GM21529 (cell line): ENCODE results near the gene MBTPS2.
"Not testable (repeated sequence)": the region's sequence is repeated elsewhere in the genome, so short reads cannot be mapped to it uniquely, and the experiment has no call there.

ENCODE experiments used
- ATAC-seq: cut with Tn5 transposase; IDR thresholded peaks from one replicate; pipeline ENCODE4 v1.9.1; 2021; ENCODE audit not compliant: unreplicated experiment

Gene MBTPS2

DNA sequence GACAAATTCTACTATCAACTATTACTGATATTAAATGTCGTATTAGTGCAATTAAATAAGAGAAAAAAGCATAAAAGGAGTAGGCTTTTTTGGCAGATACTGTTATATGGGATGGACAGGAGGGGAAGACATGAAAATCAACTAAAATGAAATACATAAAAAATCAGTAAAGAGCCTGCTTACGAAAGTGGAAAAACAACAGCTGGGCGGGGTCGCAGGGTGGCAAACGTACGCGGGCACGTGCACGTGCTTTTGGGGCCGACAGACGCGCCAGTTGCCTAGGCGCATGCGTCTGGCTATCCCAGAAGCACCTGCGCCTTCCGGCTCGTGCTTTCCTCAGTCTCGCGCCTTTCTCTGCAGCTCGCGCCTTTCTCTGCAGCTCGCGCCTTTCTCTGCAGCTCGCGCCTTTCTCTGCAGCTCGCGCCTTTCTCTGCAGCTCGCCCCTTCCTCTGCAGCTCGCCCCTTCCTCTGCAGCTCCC, 16.6 kb downstream of the MBTPS2 start, which contains the start of gene YY2:
TSS of gene YY2 (plus strand) at position 51 of the 479 bp plus-strand sequence. CDS start 498 bp downstream, outside the sequence.
- ATAC-seq: no peak

GRCh38 chrX:21856504-21856903, 17.1 kb downstream of the MBTPS2 start:
- no peak for ATAC-seq

DNA sequence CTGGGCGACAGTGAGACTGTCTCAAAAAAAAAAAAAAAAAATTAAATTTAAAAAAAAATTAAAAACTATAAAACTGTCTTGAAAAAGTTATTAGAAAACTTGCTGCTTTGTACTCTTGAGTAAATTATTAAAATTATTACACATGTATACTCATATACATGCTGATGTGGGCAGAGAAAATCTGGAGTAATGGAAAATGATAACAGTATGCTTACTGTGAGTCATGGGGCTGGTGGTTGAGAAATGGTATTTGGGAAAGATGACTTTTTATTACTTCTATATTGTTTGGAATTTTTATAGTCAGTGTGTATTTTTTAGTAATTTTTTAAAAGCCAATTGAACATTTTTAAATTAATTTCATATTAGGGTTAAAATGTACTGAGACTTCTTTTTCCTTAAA, 23.8 kb downstream of the MBTPS2 start:
- ATAC-seq: no peak

DNA sequence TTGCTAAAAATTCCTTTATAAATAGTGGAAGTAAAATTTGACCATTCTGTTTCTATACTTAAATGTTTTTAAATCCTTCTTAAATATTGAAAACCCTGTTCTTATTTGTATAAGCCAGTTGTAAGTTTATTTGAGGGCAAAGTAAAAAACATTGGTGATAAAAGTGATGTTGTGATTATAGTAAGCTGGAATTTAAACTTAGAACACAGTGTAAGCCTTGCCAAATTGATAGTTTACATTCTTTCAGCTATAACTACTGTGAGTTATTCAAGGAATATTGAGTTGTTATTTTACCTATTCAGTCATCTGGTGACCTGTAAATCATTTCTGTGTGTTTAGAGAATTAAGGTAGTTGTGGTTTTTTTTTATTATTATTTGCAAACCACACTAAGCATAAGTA, 26.0 kb downstream of the MBTPS2 start:
- no peak for ATAC-seq

DNA sequence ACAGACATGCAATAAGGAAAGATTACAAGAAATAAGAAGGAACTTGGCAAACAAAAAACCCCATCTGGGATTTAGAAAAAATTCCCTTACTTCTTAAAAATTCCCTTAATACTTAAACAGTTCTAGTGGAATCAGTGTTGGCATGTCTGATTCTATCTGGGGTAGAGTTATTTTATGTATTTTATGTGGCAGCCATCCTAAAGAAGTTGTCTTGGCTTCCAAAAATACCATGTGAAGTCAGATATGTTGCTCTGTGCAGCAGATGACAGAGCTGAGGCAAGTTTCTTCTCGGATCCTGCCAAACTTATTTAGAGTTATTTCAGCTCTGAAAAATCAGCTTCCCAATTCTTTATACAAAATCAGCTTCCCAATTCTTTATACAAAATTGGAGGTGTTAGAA, 31.1 kb downstream of the MBTPS2 start:
- ATAC-seq: no peak

DNA sequence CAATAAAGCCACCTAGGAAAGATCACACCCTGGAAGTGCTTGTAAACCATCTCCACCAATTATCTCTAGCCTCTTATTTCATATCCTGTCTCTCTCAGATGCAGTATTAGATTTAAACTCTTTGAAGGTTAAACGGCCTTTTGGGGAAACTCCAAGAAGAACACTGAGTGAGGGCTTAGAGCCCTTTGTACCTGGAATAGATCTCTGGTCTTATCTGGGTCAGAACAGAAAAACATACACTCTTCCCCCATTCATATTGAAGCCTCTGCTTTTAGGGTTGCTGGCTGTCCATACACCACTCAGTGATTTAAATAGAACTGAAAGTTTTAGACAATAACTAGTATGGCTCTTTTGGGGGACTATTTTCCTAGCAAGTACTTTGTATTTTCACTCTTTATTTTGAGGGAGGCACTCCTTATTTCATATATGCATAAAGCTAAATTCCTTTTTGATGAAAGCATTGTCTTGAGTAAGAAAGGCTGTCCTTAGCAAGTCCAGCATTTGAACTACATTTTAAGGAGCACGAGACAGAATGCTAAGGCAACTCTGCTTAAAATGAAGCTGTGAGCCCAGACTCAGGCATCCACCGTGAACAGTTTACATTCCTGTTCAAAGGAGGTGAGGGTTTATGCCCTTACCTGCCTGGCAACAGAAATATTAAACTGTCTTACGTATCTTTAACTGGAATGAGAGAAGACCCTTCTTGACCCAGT, 33.8 kb downstream of the MBTPS2 start:
- no peak for ATAC-seq

DNA sequence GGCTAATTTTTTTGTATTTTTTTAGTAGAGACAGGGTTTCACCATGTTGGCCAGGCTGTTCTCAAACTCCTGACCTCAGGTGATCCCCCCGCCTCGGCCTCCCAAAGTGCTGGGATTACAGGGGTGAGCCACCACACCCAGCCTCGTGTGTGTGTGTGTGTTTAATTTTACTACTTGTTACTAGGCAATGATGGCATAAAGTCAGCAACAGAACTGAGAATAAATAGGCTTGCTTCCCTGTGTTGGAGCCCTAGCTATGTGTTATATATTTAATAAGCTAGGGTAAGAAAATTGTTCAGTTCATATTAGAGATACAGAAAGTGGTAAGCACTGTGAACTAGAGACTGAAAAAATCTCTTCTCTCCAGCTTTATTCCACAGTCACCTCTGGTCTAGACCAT, 34.8 kb downstream of the MBTPS2 start:
- ATAC-seq: not testable (repeated sequence)

DNA sequence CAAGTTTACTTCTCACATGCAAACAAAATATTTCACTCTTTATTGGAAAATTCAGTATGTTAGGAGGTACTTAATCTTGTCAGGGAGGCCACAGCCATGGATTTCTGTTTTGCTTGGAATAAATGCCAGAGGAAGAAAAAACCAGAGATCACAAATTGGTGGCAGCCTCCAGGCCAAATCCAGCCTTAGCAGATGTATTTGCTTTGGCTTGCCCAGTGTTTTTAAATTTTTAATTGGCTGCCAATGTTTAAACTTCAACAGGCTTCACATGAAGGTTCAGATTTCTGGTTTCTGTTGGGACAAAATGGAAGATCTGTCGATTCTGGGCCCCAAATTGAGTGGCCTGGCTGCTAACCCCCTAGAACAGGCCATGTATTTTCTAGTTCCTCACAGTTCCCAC, 35.6 kb downstream of the MBTPS2 start:
- no peak for ATAC-seq

- ATAC-seq: no peak
Observed at GRCh38 chrX:21881881-21882574, 42.6 kb downstream of the MBTPS2 start.

DNA sequence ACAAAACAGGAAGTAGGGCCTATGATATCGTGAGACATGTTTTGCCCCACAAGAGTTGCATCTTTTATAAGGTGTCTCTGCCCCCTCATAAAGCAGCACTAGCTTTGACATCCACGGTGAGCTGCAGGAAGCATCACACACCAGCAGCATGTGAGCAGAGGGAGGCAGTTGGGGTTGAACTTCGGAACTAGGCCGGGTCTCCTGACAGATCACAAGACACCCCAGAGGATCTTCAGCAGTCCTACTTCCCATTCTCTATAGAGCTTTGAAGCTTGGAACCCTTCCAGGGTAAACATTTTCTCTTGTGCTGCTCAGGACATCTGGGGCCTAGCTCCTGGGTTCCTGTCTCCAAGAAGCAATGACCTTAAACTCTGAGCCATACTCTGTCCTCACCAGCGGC, 43.8 kb downstream of the MBTPS2 start:
- ATAC-seq: no peak

DNA sequence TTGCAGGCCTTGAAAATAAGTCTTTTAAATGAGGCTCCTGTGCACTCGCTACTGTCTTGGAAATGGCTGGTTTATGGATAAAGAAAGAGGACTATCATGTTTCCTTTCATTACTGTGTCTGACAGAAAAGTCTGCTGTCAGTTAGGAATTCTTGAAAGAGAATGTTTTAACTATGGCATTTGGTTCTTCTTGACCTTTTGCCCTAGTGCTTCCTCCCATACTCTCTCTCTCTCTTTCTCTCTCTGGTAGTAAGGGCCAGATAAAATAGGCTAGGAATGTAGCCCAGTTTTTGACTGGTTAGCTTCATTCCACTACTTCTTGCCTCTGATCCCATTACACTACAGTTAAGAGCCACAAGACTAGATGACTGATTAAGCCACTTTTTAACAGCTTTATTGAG, 46.2 kb downstream of the MBTPS2 start:
- no peak for ATAC-seq

DNA sequence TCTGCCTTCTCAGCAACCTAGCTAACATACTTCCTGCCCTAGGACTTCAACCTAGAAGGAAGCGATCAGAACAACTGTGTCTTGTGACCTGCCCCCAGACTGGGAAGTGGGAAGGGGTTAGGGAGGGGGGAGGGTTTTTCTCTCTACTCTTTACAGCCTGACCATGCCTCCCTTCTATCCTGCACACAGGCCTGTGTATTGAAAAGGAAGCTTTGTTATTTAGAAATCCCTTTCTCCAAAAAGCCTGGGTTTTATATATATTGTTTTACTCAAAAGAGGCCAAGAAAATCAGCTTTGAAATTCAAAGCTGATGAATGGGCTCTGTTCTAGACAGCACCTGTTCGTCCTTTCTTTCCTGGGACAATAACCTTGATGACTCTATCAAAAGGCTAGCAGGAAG, 65.9 kb downstream of the MBTPS2 start:
- ATAC-seq: no peak

DNA sequence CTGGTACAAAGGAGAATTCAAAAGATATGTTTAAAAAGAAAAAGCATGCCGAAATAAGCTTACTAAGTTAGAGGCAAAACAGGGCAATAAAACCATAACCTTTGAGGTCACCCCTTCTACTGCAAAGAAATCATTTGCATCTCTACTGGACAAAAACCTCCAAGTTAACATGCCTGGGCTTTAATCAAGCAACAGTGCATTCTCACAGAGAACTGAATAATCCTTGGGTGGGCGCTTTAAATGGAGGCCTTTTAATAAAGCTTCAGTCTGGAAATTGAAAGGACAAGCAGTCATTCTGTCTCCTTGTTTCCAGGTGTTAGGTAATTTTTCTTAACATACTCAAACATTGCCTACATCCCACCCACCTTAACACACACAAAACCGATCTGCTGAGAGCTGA, 66.5 kb downstream of the MBTPS2 start:
- no peak for ATAC-seq

GRCh38 chrX:21907260-21907659, 67.8 kb downstream of the MBTPS2 start:
- ATAC-seq: no peak

DNA sequence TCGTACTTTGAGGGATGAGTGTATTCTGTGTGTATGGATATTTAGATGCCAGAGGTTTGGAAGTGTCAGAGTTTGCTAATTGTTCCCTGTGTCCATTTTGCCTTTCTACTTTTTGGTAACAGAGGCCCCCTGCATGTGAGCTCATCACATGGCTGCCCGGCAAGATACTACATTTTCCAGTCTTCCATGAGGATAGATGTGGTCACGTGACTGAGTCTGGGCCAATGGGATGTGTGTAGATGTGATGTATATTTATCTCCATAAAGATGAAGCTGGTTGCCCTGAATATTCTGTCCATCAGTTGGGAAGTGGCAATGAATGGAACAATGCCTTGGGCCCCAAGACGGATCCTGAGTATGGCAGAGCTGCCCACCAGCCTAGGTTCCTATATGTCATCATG, 72.1 kb downstream of the MBTPS2 start:
- ATAC-seq: no peak

- ATAC-seq: no peak
Observed at GRCh38 chrX:21912220-21912619, 72.8 kb downstream of the MBTPS2 start.

DNA sequence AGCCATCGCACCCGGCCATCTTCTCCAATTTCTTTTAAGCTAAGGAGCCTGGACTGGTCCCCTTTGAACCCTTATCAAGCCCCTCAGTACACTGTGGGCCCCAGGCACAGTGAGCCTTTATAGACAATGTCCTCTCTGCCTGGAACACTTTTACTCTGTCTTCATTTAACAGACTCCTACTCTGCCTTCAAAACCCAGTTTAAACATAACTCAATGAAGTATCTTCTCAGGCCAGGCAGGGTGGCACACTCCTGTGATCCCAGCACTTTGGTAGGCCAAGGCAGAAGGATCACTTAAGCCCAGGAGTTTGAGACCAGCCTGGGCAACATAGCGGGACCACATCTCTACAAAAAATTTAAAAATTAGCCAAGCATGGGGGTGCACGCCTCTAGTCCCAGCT, 73.6 kb downstream of the MBTPS2 start:
- ATAC-seq: no peak

DNA sequence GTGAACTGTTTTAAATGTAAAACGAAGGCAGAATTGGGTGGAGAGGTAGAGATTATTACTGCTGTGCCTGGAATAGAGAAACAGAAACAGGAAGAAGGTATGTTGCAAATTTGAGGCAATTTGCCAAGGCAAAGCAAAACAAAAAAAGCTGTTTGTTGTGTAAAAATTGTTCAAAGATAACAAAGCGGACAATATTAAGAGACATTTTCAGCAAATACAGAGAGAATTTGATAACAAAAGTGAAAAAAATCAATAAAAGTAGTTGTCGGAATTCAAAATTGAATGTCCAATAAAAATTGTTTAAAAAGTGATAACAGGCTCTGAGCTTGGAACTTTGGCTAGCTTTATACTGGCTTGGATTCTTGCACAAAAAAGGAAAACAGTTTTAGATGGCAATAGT, 86.7 kb downstream of the MBTPS2 start:
- ATAC-seq: no peak

DNA sequence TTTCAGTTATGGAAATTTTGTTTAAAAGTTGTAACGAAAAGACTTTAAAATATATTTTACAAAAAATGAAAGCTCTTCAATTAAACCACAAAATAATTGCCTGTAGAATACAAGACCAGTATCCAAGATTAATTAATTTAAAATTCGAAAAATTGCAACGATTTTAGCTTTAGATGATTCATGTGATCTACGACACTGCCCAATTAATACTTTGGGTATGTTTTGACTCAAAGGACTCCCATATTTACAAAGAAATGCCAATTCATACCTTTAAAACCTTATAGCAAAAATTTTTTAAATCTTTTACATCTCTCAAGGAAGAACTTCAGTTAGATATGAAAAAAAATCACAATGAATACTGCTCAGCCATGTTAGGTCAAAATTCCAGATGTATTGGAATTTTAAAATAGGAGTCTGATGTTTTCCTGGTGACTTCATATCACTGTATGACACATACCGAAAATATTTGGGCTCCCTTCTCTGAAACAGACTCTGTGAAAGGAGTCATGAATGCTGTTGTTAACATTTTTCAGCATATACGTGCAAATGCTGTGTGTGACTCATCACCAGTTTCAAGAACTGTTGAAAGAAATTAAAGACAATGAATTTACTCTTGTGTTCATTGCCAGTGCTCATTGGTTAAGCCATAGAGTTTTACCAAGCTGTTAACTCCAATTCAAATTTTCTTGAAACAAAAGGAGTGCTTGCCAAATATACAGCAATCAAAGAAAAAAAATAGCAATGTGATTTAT, 87.3 kb downstream of the MBTPS2 start:
- ATAC-seq: peak; percentile 94

DNA sequence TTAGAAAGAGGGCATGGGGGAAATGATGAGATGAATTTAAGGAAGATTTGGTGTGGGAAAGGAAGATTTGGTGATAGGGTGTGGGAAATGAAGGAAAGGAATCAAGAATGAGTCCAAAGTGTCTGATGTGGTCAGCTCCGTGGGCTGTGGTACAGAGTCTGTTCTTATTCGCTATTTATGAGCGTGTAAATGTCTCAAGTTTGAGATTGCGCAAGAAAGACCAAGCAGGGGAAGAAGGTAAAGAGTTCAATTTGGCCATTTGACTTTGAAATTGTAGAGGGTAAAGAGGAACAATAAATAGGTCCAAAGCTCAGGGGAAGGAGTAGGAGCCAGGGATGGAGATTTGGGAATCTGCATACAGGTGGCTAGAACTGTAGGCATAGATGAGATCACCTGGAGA, 89.8 kb downstream of the MBTPS2 start:
- no peak for ATAC-seq

GRCh38 chrX:21930986-21931385, 91.6 kb downstream of the MBTPS2 start:
- ATAC-seq: no peak
